IgD-negative memory B cell (primary cell): Measurements from ENCODE around the gene PRMT6. TPM values are rescaled to one million over a fixed set of nuclear protein-coding genes. Genes with fewer than 3 reads are reported as not detected.

Source experiments
- polyA plus RNA-seq: library from polyadenylated mRNA; unstranded; fragments of 300-500 nt; fragmentation: Illumina TruSeq; gene quantifications from one replicate; pipeline ENCODE4 v1.2.3, GENCODE V29; 2021

PRMT6 gene
- polyA plus RNA-seq, 1 donor from 2014 or later: 12.9 TPM

Other genes with a start within 250 kb of the PRMT6 start
- gene NTNG1, start 84.4 kb downstream of the PRMT6 start, polyA plus RNA-seq: 6.5 TPM